HG03196 (cell line): Measurements from ENCODE around the gene COL4A2.

Experiments used
- ATAC-seq: cut with Tn5 transposase; IDR thresholded peaks from one replicate; pipeline ENCODE4 v1.9.1; 2021; ENCODE audit not compliant: unreplicated experiment

The COL4A2 gene

DNA sequence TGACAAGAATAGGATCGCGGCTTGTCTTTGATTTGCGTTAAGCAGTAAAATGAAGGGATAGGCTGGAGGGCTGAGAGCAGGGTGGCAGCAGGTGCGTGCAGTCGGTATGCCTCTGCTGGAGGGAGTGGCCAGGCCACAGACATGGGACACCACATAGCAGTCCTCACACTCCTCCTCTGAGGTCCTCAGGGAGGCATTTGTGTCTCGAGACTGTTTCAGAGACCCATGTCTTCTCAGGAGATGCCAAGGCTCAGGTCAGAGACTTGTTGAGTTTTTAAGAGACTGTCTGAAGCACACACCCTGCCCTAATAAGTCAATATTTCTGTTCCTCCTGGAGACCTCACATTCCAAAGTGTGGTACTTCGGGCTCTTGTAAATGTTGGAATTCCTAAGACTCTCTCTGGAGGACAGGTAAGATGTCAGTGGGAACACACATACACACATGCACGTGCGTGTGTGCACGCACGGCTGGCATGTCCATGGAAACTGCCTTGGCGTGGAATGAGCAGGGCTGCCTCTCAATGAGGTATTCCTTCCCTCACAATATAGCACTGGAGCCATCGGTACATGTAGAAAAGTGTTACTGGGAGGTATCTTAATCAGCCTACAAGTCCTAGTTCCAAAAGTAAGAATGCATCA lies 46.4 kb downstream of the COL4A2 start:
- ATAC-seq: no peak

DNA sequence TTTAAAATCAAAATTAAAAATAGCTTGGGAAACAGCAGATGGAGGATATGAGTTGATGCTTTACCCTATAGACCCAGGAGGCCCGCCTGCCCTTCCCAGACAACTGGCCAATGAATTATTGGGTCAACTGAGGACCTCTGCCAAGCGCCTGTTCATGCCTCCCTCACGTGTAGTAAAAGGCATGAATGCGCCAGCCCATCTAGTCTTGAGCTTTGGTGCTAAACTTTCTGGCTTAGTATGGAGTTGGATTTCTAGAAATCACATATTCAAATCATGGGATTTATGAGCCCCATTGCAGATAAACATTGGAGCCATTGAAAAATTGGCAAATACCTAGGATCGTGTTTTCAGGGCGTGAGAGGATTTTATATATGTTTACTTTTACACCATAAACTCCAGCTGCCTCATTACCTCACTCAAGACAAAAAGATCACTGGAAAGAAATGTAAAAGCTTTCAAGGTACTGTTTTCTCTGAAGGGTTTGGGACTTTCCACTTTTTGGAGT lies 47.1 kb downstream of the COL4A2 start:
- no peak for ATAC-seq

DNA sequence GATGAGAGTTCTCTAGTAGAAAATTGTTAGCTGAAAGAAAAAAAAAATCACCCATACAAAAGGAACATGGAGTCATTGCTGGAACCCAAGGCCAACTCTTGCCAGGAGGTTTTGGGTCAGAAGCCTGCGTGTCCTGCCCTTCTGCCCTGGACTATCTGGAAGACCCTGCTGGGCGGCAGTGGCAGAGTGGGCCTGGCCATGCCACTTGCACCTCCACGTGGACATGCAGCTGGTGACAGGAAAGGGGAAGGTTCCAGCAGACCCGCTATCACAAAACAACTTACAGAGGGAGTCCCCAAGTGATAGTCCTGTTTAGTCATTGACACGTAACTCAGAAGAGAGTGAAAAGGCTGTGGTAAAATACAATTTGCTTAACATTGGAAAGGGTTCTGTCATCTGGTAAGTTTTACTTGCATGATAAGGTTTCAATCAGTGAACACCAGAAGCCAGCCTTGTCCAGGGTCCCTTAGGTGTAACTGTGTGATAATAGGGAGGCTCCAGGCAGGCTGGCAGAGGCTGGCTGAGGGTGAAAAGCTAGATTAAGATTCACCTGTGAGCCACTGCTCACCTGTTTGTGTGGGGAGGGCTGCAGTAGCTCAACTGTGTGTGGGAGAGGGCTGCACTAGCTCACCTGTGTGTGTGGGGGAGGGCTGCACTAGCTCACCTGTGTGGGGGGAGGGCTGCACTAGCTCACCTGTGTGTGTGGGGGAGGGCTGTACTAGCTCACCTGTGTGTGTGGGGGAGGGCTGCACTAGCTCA lies 47.8 kb downstream of the COL4A2 start:
- ATAC-seq: no peak

GRCh38 chr13:110356362-110356761 lies 49.3 kb downstream of the COL4A2 start:
- no peak for ATAC-seq

- ATAC-seq: no peak
Observed at GRCh38 chr13:110358381-110358780, 51.3 kb downstream of the COL4A2 start.

DNA sequence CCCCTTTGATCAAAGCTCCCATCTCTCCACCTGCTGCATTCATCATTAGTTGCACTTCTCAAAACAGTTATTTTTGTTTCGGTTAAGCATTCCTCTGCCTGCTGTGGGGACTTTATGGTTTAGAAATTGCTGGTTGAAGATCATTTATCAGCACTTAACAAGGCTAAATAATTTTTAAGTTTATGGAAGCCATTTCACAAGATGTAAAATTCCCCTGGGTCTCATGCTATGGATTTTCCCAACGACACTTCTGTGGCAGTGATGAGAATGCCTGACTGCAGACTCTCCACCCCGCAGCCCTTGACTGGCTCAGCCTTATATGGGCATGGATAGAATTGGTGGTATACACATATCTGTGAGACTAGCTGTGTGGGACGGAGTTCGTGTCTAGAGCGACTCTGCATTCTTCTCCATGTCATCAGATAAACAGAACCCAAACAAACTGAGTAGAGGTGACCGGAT lies 52.8 kb downstream of the COL4A2 start:
- no peak for ATAC-seq

DNA sequence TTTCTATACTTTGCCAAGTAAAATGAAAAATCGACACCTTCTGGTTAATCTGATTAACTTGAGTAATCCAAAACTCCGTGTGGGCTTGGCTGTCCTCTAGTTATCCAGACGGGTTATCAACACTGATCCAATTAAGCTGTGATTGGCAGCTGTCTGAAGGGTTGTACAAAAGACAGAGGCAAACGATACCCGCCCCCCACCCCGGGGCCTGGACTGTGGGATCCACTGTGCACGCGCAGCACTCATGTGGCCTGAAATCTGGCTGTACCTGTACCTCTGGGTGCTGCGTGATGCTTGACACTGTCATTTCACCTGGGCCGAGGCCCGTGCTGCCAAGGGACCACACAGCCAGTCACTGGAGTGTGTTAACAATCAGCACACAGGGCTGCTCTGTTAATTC lies 53.5 kb downstream of the COL4A2 start:
- ATAC-seq: no peak

GRCh38 chr13:110361365-110361911 lies 54.4 kb downstream of the COL4A2 start:
- ATAC-seq: peak; percentile 36

GRCh38 chr13:110363010-110363409 lies 55.9 kb downstream of the COL4A2 start:
- ATAC-seq: no peak

- no peak for ATAC-seq
Observed at GRCh38 chr13:110364081-110364480, 57.0 kb downstream of the COL4A2 start.

DNA sequence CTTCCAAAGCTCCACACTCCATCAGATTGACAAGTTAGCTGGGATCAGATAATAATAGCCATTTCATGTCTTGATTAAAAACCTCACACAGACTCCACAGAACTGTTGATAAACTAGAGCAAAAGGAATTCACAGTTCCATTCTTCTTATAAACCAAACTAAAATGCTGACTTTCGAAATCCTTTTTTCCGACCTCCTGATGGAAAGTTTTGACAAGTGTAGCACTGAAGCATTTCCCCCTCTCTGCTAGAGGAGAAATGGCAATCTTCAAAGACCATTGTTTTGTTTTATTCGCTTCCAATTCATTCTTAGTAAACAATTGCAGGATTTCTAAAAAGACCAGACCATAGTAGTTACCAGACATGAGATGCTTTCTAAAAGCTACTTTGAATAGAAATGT lies 58.8 kb downstream of the COL4A2 start:
- ATAC-seq: no peak

- ATAC-seq: no peak
Observed at GRCh38 chr13:110366733-110367132, 59.6 kb downstream of the COL4A2 start.

GRCh38 chr13:110367620-110368019 lies 60.5 kb downstream of the COL4A2 start:
- ATAC-seq: no peak

GRCh38 chr13:110368408-110368807 lies 61.3 kb downstream of the COL4A2 start:
- ATAC-seq: no peak

- no peak for ATAC-seq
Observed at GRCh38 chr13:110369400-110369799, 62.3 kb downstream of the COL4A2 start.

GRCh38 chr13:110371550-110372465 lies 64.7 kb downstream of the COL4A2 start:
- ATAC-seq: peak; percentile 76

- no peak for ATAC-seq
Observed at GRCh38 chr13:110372676-110373075, 65.6 kb downstream of the COL4A2 start.

GRCh38 chr13:110373617-110374016 lies 66.5 kb downstream of the COL4A2 start:
- ATAC-seq: no peak

GRCh38 chr13:110374431-110375370 lies 67.6 kb downstream of the COL4A2 start:
- no peak for ATAC-seq

GRCh38 chr13:110376120-110376519 lies 69.0 kb downstream of the COL4A2 start:
- no peak for ATAC-seq
